Natural killer cell treated with Interleukin-12 subunit alpha and Interleukin-12 subunit beta and Interleukin-15 and Interleukin-18, amount 100 ng/mL, for 72 hours (primary cell): ENCODE measurements around the gene SLC44A2. TPM values are rescaled to one million over a fixed set of nuclear protein-coding genes. Genes with fewer than 3 reads are reported as not detected.
"Not testable (repeated sequence)": the region's sequence is repeated elsewhere in the genome, so short reads cannot be mapped to it uniquely, and the experiment has no call there.

ENCODE experiments used
- ATAC-seq, 2 donors: fragments of 150-1000 bp; cut with Tn5 transposase in 1 of 2; sonication (Bioruptor Pico), chemical (Tn5 transposase) in 1 of 2; 2 replicates each; pipeline ENCODE4 v1.10.0; 2021
- DNase-seq: peaks from one replicate; pipeline ENCODE4 v3.0.0; 2022; ENCODE audit warnings: low spot score
- H3K27ac Mint-ChIP-seq, 2 donors: 1 replicate in 1 of 2; 2 replicates in 1 of 2; pipeline ENCODE4 v1.8.0; 2022; ENCODE audit warnings: mixed read lengths in 2 of 2, mild to moderate bottlenecking in 1 of 2, moderate library complexity in 1 of 2
- H3K27me3 Mint-ChIP-seq, 2 donors: 1 replicate in 1 of 2; 2 replicates in 1 of 2; pipeline ENCODE4 v1.8.0; 2022; ENCODE audit warnings: mixed read lengths in 2 of 2
- H3K36me3 Mint-ChIP-seq: one replicate; pipeline ENCODE4 v1.8.0; 2022; ENCODE audit warnings: mixed read lengths
- H3K4me1 Mint-ChIP-seq, 2 donors: 1 replicate in 1 of 2; 2 replicates in 1 of 2; pipeline ENCODE4 v1.8.0; 2022; ENCODE audit warnings: low read depth in 2 of 2, mixed read lengths in 2 of 2, mild to moderate bottlenecking in 1 of 2
- H3K4me3 Mint-ChIP-seq: one replicate; pipeline ENCODE4 v1.8.0; 2022; ENCODE audit warnings: mixed read lengths
- H3K9me3 Mint-ChIP-seq: 2 replicates; pipeline ENCODE4 v1.8.0; 2022; ENCODE audit warnings: mixed read lengths
- total RNA-seq, 2 donors: library from RNA; stranded (reverse); gene quantifications; one replicate each; pipeline ENCODE4 v1.2.3, GENCODE V29; 2022

SLC44A2 gene
- total RNA-seq, 2 donors from 2014 or later = 63.9 to 67.9 TPM

DNA sequence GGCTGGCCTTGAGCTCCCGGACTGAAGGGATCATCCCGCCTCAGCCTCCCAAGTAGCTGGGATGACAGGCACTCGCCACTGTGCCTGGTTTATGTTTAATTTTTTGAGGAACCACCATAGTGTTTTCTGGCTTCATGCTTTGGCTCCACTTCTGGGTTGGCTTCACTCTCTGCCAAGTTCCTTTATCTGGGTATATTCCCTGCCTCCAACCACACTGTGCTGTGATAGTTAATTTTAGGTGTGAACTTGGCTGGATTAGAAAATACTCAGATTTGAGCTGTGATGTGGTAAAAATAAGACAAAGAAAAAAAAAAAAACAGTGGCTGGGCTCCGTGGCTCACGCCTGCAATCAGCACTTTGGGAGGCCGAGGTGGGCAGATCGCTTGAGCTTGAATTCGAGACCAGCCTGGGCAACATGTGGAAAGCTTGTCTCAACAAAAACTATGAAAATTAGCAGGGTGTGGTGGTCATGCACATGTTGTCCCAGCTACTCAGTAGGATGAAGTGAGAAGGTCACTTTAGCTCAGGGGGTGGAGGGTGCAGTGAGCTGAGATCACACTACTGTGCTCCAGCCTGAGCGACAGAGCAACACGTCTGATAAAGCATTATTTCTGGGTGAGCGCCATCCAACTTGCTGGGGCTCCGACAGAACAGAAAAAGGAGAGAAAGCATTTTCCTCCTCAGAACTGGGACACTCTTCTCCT, 21.3 kb downstream of the SLC44A2 start:
- Mint-ChIP-seq H3K4me1 (peaks cover 13 to 19% of the 10 kb centered on the region in 2 donors), H3K27me3 (no peaks in the 10 kb centered on the region), H3K36me3 (no peaks in the 10 kb centered on the region), H3K27ac (no peak overlapping the region), H3K4me3 (no peak overlapping the region), H3K9me3 (no peaks in the 10 kb centered on the region)
- DNase-seq = no peak
- ATAC-seq = no peak

DNA sequence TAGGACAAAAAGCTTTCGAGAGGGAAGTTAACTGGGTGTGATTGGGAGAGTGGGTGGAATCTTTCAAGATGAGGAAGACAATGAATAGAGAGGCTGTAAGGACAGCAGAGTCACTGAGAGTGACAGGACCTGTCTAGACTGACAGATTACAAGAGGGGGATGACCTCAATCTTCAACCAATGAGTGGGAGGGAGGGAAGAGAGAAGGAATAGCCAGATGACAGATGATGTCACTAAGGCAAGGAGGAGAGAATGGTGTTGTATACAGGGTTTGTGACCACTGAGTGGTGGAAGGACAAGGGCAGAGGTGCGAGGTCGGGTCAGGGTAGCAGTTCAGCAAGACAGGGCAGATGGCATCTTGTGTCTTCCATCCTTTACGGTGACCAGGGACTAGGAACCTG, 23.0 kb downstream of the SLC44A2 start:
- no peaks in the 10 kb centered on the region for H3K36me3 Mint-ChIP-seq
- peaks cover 10 to 20% of the 10 kb centered on the region in 2 donors for H3K4me1 Mint-ChIP-seq
- ATAC-seq = no peak
- no peaks in the 10 kb centered on the region for H3K27me3 Mint-ChIP-seq
- no peak overlapping the region for H3K4me3 Mint-ChIP-seq
- no peaks in the 10 kb centered on the region for H3K9me3 Mint-ChIP-seq
- peak overlapping the region in 1 of 2 donors; percentile 4 for H3K27ac Mint-ChIP-seq
- no peak for DNase-seq

DNA sequence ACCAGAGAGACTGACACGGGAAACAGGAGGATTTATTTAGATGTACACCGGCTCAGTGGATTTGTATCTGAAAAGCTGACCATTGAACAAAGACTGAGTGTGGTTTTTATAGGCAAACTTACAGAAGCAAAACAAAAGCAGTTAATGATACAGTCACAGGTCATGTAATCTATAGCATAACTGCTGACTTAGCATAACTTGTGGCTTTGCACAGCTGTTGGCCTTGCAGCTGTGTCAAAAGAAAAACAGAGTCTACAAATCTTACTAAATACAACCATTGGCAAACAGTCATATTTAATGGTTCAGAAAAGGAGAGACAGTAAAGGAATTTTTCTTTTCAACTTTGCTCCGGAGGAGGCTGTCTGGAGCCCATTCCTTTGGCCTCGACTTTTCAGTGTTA, 26.5 kb downstream of the SLC44A2 start:
- Mint-ChIP-seq H3K36me3 (peaks cover 13% of the 10 kb centered on the region), H3K27ac (peak overlapping the region in 1 of 2 donors; percentile 54), H3K4me3 (peak overlapping the region; percentile 22), H3K9me3 (no peaks in the 10 kb centered on the region), H3K27me3 (no peaks in the 10 kb centered on the region), H3K4me1 (peaks cover 18 to 34% of the 10 kb centered on the region in 2 donors)
- ATAC-seq (no peak), DNase-seq (no peak)

DNA sequence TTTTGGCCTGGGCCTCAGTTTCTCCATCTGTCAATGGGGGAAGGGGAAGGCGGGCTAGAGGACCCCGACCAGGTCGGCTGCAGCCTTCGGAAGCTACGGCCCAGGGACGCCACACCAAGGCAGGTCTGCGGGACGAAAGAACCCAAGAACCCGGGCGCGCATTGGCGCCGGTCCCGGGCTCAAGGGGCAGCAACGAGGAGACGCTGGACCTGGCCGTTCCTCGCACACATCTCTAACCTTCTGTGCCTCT, 28.1 kb downstream of the SLC44A2 start:
- H3K4me1 Mint-ChIP-seq = peaks cover 23 to 34% of the 10 kb centered on the region in 2 donors
- H3K9me3 Mint-ChIP-seq = no peaks in the 10 kb centered on the region
- no peak for ATAC-seq
- peak overlapping the region; percentile 93 for H3K4me3 Mint-ChIP-seq
- DNase-seq = no peak
- peak overlapping the region; percentile 92 to 98 for H3K27ac Mint-ChIP-seq
- no peaks in the 10 kb centered on the region for H3K27me3 Mint-ChIP-seq
- peaks cover 17% of the 10 kb centered on the region for H3K36me3 Mint-ChIP-seq

DNA sequence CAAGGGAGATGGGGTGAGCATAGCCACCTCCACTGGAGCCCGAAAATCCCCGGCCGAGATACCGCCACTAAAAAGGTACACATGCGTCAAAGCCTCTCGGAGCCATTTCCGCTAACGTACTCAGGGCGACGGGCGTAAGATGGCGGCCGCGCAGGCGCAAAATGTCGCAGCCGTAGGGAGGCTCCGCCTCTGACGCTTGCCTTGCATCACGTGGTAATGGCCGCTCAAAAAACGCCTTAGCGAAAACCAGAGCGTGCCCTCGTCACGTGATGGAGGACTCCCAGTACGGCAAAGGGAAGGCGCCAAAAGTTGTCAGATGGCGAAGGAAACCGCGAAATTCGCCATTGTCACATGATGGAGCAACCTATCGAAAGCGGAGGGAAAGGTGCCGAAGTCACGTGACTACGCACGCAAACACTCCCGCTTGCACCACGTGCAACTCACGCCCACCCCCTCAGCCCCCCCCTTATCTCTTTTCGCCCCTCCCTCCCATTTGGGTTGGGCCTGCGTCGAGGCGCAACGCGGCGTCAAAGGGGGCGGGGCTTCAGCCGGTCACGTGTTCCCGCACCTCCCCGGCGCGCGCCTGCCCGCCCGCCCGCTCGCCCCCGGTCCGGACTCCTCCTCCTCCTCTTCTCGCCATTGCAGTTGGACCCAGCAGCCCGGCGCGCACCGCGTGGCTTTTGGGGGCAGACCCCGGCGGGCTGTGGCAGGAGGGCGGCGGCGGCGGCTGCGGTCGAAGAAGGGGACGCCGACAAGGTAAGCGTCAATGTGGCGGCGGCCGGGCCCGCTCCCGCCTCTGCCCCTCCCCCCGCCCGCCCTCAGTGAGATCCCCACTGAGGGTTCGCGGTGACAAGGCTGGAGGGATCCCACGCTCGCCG, 28.6 kb downstream of the SLC44A2 start, which contains the start of gene ILF3:
Gene ILF3, plus strand, starts transcription at position 615 of the 878 bp plus-strand sequence. CDS start 16,260 bp downstream, outside the sequence.
- Mint-ChIP-seq H3K36me3 (peaks cover 17% of the 10 kb centered on the region), H3K27me3 (no peaks in the 10 kb centered on the region)

DNA sequence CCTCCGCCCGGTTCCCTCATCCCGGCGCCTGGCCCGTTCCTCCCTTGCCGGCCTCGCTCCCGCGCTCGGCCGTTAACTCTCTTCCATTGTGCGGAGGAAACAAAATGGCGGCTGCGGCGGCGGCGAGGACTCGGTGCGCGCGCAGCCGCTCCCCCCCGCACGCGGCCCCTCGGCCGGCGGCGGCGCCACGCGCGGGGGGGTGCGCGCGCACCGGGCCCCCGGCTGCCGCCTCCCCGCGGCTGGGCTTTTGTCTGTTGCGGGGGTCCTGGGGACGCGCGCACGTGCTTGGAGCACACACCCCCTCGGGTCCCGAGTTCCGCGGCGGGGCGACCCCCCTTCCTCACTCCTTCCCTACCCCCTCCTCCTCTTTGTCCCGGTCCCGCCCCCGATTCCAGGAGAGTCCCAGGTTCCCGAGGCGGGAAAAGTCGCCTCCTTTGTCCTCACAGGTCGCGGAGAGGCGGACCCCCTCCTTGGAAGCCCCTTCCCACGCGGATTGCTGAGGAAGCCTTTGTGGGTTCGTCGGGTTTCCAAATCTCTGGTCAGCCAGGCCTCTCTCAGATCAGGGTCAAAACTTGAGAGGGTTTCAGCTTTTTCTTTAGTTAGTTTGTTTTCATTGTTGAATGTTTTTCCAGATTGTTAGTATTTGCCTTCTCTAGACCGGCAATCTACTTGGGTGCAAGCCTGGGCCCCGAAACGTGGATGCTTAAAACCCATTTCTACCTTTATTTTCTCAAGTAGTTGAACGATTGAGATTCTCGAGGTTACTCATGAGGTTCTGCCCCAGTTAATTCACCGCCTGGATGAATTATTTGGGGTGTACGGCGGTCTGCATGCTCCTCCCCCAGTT, 29.5 kb downstream of the SLC44A2 start:
- Mint-ChIP-seq H3K4me3 (peak overlapping the region; percentile 93), H3K27ac (peak overlapping the region; percentile 92 to 98), H3K4me1 (peaks cover 23 to 32% of the 10 kb centered on the region in 2 donors), H3K9me3 (no peaks in the 10 kb centered on the region), H3K36me3 (peaks cover 17% of the 10 kb centered on the region), H3K27me3 (no peaks in the 10 kb centered on the region)
- peak; percentile 24 to 46 for ATAC-seq
- peak; percentile 69 for DNase-seq

More for the DNA sequence above, 28.6 kb downstream of the SLC44A2 start, which contains the start of gene ILF3:
- Mint-ChIP-seq H3K27ac (peak within 1 kb of the TSS; percentile 92 to 98), H3K4me3 (peak within 1 kb of the TSS; percentile 93), H3K4me1 (peaks cover 23 to 32% of the 10 kb centered on the region in 2 donors), H3K9me3 (no peaks in the 10 kb centered on the region)
- DNase-seq (peak; percentile 100), ATAC-seq (peak; percentile 92)

DNA sequence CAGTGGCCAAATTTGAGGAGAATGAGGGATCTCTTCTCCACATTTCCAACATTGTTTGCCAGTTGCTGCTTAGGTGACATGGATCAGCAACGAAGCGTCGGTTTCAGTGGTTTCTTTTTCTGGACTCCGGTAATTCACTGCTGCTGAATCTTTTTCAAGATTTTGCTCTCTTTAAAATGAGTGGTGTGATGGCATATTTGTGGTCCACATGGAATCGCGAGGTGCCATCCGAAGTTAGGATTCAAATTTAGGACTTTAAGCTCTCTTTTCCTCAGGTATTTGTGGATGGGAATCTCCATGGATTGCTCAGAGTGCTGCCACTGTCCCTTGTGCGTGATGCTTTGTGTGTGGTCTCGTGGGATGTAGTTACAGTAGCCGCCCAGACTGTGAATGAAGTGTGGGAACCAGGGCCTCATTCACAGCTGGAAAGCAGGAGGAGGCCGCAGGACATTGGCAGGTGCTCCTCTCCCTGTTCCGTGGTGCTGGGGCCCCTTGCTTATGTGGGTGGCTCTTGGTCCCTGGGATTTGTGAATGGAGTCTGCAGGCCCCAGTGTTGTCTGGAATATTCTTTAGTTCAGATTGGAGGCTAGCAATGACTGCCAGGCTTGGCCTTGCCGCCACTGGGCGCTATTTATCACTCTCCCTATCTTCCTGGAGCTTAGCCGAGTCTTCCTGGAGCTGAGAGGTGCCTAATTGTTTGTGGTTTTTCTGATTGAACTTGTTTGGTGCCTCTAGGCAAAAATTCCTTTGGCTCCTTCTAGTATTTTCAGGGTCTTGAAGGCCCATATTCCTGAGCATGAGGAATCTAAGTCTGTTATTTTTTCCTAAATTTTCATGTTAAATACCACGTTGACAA, 30.3 kb downstream of the SLC44A2 start:
- DNase-seq (no peak), ATAC-seq (no peak)
- Mint-ChIP-seq H3K27ac (peak overlapping the region; percentile 92 to 98), H3K36me3 (peaks cover 17% of the 10 kb centered on the region), H3K4me3 (peak overlapping the region; percentile 93), H3K9me3 (no peaks in the 10 kb centered on the region), H3K27me3 (no peaks in the 10 kb centered on the region), H3K4me1 (peaks cover 29 to 36% of the 10 kb centered on the region in 2 donors)

DNA sequence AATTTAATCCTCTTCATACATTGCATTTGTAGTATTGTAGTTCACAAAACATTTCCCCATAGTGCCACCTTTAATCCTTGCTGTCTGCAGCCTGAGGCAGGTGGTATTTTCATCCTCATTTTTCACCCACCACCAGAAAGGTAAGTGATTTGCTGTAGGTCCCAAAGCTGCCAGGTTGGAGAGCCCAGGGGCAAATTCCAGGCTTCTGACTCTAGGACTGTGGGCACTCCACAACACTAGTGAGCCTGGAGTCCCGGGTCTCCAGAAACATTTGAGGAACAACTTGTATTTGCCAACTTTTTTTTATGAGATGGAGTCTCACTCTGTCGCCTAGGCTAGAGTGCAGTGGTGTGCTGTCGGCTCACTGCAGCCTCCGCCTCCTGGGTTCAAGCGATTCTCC, 35.0 kb downstream of the SLC44A2 start:
- Mint-ChIP-seq H3K4me3 (peak overlapping the region; percentile 27), H3K27ac (peak overlapping the region in 1 of 2 donors; percentile 18), H3K9me3 (no peaks in the 10 kb centered on the region), H3K27me3 (no peaks in the 10 kb centered on the region), H3K4me1 (peaks cover 38 to 39% of the 10 kb centered on the region in 2 donors), H3K36me3 (peaks cover 13% of the 10 kb centered on the region)
- ATAC-seq (no peak), DNase-seq (no peak)

DNA sequence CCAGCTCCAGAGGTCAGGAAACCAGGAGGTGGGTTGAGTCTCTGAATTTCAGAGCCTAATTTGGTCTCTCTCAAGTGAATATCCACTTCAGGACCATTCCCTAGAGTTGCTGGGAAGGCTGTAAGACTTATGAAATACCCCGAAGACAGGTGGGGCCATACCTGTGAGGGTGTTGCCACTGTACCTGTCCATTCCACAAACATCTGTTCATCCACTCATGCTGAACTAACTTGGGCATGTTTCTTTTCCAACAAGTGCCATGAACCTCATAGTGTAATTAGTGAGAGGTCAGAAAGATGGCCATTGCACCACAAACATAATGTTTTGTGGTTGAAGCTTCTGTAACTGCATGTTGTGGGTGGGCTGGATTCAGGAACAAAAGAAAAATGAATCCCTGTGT, 36.6 kb downstream of the SLC44A2 start:
- Mint-ChIP-seq H3K4me3 (no peak overlapping the region), H3K36me3 (peaks cover 4% of the 10 kb centered on the region), H3K9me3 (no peaks in the 10 kb centered on the region), H3K27ac (peak overlapping the region in 1 of 2 donors; percentile 73), H3K4me1 (peaks cover 24 to 25% of the 10 kb centered on the region in 2 donors), H3K27me3 (no peaks in the 10 kb centered on the region)
- ATAC-seq = no peak
- no peak for DNase-seq

DNA sequence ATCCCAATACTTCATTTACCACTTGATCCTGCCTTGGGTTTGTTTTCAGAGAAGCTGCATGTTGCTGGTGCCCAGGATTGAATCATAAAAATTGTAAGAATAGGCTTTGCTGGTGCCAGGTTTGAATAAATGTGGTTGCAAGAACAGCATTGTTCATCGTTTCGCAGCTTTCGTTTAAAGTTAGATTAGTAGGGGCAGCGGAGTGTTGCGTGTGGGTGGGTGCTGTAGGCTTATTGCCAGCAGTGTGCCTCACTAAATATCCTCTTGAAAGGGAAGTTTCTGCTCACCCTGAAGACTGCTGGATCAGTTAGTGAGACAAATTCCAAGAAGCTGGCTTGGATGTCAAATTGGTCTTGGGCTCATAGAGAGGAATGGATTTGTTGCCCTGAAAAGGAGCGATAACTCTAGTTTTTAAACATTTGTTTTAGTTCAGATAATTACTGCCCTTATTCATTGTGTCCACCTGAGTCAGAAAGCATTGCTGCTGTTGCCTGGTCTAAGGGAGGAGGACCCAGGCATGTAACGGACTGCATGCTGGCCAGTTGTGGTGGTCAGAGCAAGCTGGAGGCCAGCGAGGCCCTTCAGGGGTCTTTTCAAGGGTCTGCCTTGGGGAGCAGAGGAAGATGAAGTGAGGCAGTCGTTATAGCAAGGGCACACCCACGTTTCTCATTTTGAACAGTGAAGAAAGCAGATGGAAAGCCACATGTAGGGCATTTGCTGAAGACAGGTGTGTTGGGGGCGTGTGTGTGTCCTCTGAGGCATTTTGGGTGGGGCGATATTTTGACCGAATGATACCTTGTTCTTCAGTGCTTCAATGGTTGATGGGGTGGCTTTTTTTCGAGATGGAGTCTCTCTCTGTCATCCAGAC, 37.3 kb downstream of the SLC44A2 start:
- H3K27me3 Mint-ChIP-seq = no peaks in the 10 kb centered on the region
- peak overlapping the region; percentile 37 to 73 for H3K27ac Mint-ChIP-seq
- ATAC-seq (no peak), DNase-seq (no peak)
- peaks cover 23 to 25% of the 10 kb centered on the region in 2 donors for H3K4me1 Mint-ChIP-seq
- no peaks in the 10 kb centered on the region for H3K9me3 Mint-ChIP-seq
- no peaks in the 10 kb centered on the region for H3K36me3 Mint-ChIP-seq
- peak overlapping the region; percentile 30 for H3K4me3 Mint-ChIP-seq

DNA sequence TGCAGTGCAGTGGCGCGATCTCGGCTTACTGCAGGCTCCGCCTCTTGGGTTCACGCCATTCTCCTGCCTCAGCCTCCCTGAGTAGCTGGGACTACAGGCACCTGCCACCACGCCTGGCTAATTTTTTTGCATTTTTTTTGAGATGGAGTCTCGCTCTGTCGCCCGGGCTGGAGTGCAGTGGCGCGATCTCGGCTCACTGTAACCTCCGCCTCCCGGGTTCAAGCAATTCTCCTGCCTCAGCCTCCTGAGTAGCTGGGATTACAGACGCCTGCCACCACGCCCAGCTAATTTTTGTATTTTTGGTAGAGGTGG, 37.9 kb downstream of the SLC44A2 start:
- not testable (repeated sequence) for DNase-seq, ATAC-seq, H3K36me3 Mint-ChIP-seq, H3K9me3 Mint-ChIP-seq, H3K27me3 Mint-ChIP-seq, H3K4me3 Mint-ChIP-seq
- peak overlapping the region in 1 of 2 donors; percentile 51 for H3K27ac Mint-ChIP-seq
- H3K4me1 Mint-ChIP-seq = peaks cover 29 to 31% of the 10 kb centered on the region in 2 donors

DNA sequence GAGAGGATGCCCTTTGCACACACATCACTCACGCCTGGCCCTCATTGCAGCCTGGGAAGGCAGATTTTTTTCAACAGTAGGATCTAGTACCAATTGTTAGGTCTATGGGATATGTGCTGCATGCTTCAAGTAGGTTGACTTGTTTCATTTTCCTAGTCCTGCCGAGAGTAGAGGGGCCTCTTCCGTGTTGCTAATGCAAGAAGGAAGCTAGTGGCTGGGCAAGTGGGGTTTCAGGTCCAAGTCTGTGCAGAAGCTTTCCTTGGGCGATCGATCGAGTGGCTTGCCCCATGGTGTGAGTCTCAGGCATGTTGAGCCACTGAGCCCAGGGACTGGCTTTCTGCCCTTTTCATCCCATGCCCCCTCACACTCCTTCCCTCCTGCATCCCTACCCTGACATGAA, 42.5 kb downstream of the SLC44A2 start:
- H3K4me1 Mint-ChIP-seq = peaks cover 30 to 35% of the 10 kb centered on the region in 2 donors
- ATAC-seq (peak in 1 of 2 donors; percentile 38), DNase-seq (no peak)
- H3K36me3 Mint-ChIP-seq = no peaks in the 10 kb centered on the region
- peak overlapping the region in 1 of 2 donors; percentile 25 for H3K27ac Mint-ChIP-seq
- no peak overlapping the region for H3K4me3 Mint-ChIP-seq
- no peaks in the 10 kb centered on the region for H3K9me3 Mint-ChIP-seq
- H3K27me3 Mint-ChIP-seq = no peaks in the 10 kb centered on the region
